Muscle of leg (tissue), 11 donors: ENCODE data around the gene TBC1D5. TPM values are rescaled to one million over a fixed set of nuclear protein-coding genes. Genes with fewer than 3 reads are reported as not detected.
"Not testable (repeated sequence)": the region's sequence is repeated elsewhere in the genome, so short reads cannot be mapped to it uniquely, and the experiment has no call there.

Experiments
- DNase-seq: peaks from one replicate; pipeline ENCODE4 v3.0.0; 2013
- H3K27ac ChIP-seq: one replicate; pipeline ENCODE4 v1.5.1; 2013; ENCODE audit warnings: mild to moderate bottlenecking, low read length, control low read depth
- H3K27me3 ChIP-seq: one replicate; pipeline ENCODE4 v1.6.1; 2013; ENCODE audit warnings: low read length; ENCODE audit not compliant: control insufficient read depth, insufficient read depth
- H3K36me3 ChIP-seq: one replicate; pipeline ENCODE4 v1.6.1; 2013; ENCODE audit warnings: low read length; ENCODE audit not compliant: control insufficient read depth, insufficient read depth
- H3K4me1 ChIP-seq: one replicate; pipeline ENCODE4 v1.6.1; 2013; ENCODE audit warnings: low read length; ENCODE audit not compliant: control insufficient read depth, insufficient read depth
- H3K4me3 ChIP-seq: one replicate; pipeline ENCODE4 v1.5.1; 2013; ENCODE audit warnings: low read length, control low read depth
- H3K9me3 ChIP-seq: replicated peaks from 2 replicates; pipeline ENCODE4 v1.6.1; 2013; ENCODE audit warnings: low read depth, low read length; ENCODE audit not compliant: control insufficient read depth
- WGBS: methylation state at CpG from one replicate; pipeline ENCODE4 v1.1.5; 2013; ENCODE audit warnings: missing lambda C conversion rate; ENCODE audit not compliant: insufficient coverage; 5-methylcytosine and 5-hydroxymethylcytosine counted together
- polyA plus RNA-seq, 8 donors: library from polyadenylated mRNA; unstranded; fragments of 120-200 nt; gene quantifications; one replicate each; pipeline versions ENCODE4 v1.2.1 to v1.2.3, GENCODE V29; 2013; ENCODE audit warnings: inconsistent platforms in 1 of 8, low replicate concordance in 1 of 8; ENCODE audit not compliant: insufficient read length in 8 of 8, insufficient read depth in 1 of 8
- total RNA-seq: library from RNA; stranded (reverse); fragments of 120-200 nt; gene quantifications from one replicate; pipeline ENCODE4 v1.2.4, GENCODE V29; 2013

The TBC1D5 gene
- total and polyA plus RNA-seq, 9 donors, result 19.0 to 58.7 (median 32.6) TPM

DNA sequence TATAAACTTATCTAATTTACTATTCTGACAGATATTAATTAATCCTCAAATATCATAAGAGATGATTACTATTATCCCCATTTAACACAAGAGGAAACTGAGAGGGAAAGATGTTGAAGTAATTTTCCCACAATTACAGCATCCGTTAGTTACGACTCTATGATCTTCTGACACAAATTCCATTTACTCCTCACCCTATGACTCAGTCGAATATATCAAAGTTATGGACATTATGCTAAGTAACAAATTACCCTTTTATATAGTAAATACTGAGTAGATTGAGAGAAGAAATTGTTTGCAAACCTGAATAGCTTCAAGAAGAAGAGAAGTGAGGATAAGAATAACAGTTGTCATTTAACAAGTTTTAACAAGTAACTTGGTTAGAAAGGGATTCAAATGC, 340.0 kb downstream of the TBC1D5 start:
- WGBS, result no CpG with 5 or more reads among the region's 3 CpGs
- Histone ChIP-seq H3K27ac (no peak overlapping the region), H3K36me3 (peaks cover 5% of the 10 kb centered on the region)

DNA sequence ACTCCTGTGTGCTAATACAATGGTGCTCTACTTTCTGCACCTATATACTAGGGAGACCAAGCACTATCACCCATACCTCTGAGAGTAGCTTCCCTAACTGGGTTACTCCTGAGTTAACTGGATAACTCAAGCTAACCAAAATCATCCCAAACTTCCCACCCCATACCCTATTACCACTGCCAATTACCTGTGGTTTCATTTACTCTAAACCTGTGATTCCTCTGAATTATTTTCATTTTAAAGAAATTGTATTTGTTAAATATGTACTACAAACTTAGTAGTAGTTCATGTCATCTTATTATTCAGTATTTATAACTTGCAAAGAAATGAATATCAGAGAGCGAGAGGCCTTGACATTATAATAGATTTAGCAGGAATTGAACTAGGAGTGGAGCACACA, 340.5 kb downstream of the TBC1D5 start:
- DNase-seq, result no peak
- WGBS, result no CpG with 5 or more reads among the region's 1 CpG
- no peaks in the 10 kb centered on the region for H3K9me3 ChIP-seq
- H3K27me3 ChIP-seq, result no peaks in the 10 kb centered on the region
- peaks cover 5% of the 10 kb centered on the region for H3K36me3 ChIP-seq
- H3K4me1 ChIP-seq, result no peaks in the 10 kb centered on the region
- H3K4me3 ChIP-seq, result no peak overlapping the region
- no peak overlapping the region for H3K27ac ChIP-seq

More for the DNA sequence above, 340.0 kb downstream of the TBC1D5 start:
- H3K9me3 ChIP-seq, result no peaks in the 10 kb centered on the region
- H3K4me1 ChIP-seq, result no peaks in the 10 kb centered on the region
- no peaks in the 10 kb centered on the region for H3K27me3 ChIP-seq
- DNase-seq, result no peak
- no peak overlapping the region for H3K4me3 ChIP-seq

DNA sequence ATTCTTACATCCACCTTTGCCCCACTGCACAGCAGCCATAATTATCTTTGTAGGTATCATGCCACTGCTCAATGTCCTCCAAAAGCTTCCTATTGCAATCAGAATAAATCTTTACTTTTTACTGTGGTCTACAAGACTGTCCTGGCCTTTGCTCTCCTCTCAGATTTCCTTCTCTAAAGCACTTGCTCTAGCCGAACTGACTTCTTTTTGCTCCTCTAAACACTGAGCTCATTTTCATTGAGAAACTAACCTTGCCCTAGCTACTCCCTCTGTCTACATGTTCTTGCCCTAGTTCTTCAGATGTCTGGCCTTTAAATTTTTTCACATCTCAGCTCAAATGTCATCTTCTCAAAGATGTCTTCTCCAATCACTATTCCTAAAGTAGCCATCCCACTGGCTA, 342.8 kb downstream of the TBC1D5 start:
- H3K36me3 ChIP-seq, result peaks cover 5% of the 10 kb centered on the region
- no peaks in the 10 kb centered on the region for H3K27me3 ChIP-seq
- H3K9me3 ChIP-seq, result no peaks in the 10 kb centered on the region
- H3K27ac ChIP-seq, result no peak overlapping the region
- H3K4me3 ChIP-seq, result no peak overlapping the region
- DNase-seq, result no peak
- H3K4me1 ChIP-seq, result no peaks in the 10 kb centered on the region
- 75% methylated on average over 1 of the region's 1 CpG for WGBS

DNA sequence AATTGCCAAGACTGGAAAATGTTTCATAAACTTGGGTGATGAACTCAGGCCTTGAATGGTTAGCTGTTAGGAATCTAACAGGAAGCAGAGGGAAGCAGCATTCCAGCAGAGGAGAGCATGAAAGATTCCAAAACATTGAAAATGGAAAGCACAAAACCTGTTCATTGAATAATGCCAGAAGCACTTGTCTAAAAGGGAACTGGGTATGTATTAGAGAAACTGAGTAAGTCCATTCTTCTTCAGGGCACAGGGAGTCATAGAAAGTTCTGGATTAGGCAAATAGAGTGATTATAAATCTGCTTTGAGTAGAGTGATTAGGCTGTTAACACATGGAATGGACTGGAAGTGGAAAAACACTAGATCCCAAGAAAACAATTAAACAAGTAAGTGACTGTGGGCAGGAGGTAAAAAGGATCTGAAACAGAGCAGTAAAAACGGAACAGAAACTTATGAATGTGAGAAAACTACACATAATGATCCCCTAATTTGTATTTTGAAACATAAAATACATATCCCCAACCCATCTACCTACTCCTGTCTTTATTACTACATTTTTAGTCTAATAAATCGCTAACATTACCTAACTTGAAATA, 343.4 kb downstream of the TBC1D5 start:
- Histone ChIP-seq H3K27me3 (no peaks in the 10 kb centered on the region), H3K36me3 (peaks cover 3% of the 10 kb centered on the region), H3K4me3 (no peak overlapping the region), H3K4me1 (no peaks in the 10 kb centered on the region), H3K27ac (no peak overlapping the region), H3K9me3 (no peaks in the 10 kb centered on the region)
- no peak for DNase-seq
- 89% methylated on average over 1 of the region's 2 CpGs for WGBS

DNA sequence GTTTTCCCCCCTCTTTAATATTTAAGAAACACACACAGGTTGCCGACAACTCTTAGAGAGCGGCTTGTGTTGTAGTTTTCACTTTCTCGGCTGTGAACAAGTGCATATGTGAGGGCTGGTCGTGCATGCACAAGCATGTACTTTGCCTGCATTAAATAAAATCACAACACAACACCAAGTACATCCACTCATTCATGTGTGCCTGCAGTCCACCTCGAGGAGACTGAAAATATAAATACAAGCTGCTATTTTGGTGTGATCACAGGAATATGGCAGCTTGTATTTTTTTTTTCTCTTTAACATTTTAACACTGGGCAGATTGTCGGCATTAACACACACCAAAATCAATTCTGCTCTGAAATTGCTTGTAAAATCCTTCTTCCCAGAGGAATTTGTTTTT, 346.4 kb downstream of the TBC1D5 start:
- no peak for DNase-seq
- Histone ChIP-seq H3K4me1 (no peaks in the 10 kb centered on the region), H3K36me3 (peaks cover 3% of the 10 kb centered on the region), H3K9me3 (peaks cover 2% of the 10 kb centered on the region), H3K27ac (no peak overlapping the region), H3K4me3 (no peak overlapping the region), H3K27me3 (no peaks in the 10 kb centered on the region)
- no CpG with 5 or more reads among the region's 6 CpGs for WGBS

DNA sequence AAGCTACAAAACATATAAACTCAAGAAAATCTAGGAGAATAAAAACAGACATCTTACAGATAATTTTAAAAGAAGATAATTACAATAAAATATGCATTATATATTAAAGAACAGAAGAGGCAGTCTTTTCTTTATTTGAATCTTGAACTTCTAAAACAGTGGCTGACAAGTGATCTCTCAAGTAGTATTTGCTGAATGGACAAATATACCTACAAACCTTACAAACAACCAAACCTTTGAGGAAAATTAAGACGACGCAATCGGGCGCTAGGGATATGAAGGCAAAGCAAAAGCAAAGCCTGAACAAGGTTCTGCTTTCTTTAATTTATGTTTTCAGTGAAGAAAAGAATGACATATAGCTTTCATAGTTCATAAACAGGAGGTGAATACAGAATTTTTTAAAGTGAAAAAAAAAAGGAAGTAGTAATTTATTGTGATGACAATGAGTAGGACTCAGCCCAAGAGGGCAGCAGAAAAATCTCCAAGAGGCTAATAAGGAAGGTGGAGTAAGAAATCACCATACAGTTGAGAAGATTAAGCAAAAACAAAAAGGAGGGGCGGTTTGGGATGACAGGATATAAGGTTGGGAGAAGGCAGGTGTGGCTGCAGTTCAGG, 347.8 kb downstream of the TBC1D5 start:
- WGBS, result no CpG with 5 or more reads among the region's 5 CpGs
- H3K9me3 ChIP-seq, result peaks cover 2% of the 10 kb centered on the region
- H3K36me3 ChIP-seq, result no peaks in the 10 kb centered on the region
- no peak for DNase-seq
- no peak overlapping the region for H3K27ac ChIP-seq
- H3K4me1 ChIP-seq, result no peaks in the 10 kb centered on the region
- no peaks in the 10 kb centered on the region for H3K27me3 ChIP-seq
- H3K4me3 ChIP-seq, result no peak overlapping the region

DNA sequence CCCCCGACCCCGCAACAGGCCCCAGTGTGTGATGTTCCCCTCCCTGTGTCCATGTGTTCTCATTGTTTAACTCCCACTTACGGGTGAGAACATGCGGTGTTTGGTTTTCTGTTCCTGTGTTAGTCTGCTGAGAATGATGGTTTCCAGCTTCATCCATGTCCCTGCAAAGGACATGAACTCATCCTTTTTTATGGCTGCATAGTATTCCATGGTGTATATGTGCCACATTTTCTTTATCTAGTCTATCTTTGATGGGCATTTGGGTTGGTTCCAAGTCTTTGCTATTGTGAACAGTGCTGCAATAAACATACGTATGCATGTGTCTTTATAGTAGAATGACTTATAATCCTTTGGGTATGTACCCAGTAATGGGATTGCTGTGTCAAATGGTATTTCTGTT, 349.9 kb downstream of the TBC1D5 start:
- not testable (repeated sequence) for H3K27ac ChIP-seq, DNase-seq, H3K27me3 ChIP-seq, H3K4me3 ChIP-seq, H3K9me3 ChIP-seq, H3K4me1 ChIP-seq, H3K36me3 ChIP-seq
- WGBS, result no CpG with 5 or more reads among the region's 5 CpGs

DNA sequence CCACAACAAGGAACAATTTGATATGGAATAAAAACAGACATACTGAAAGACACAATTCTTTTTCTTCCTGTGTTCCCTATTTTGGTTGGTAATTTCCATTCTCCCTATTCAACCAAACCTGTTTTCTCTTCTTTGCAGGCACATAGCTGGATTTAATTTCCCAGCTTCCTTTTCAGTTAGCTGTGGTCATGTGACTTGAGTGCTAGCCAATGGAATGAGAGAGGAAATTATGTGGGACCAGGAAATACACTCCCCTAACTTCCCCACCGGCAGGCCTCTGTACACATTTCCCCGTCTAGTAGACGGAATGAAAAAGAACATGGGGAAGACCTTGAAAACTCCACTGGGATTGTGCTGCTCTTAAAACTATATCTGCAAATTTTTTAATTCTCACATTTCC, 351.6 kb downstream of the TBC1D5 start:
- peaks cover 3% of the 10 kb centered on the region for H3K36me3 ChIP-seq
- 80% methylated on average over 1 of the region's 3 CpGs for WGBS

DNA sequence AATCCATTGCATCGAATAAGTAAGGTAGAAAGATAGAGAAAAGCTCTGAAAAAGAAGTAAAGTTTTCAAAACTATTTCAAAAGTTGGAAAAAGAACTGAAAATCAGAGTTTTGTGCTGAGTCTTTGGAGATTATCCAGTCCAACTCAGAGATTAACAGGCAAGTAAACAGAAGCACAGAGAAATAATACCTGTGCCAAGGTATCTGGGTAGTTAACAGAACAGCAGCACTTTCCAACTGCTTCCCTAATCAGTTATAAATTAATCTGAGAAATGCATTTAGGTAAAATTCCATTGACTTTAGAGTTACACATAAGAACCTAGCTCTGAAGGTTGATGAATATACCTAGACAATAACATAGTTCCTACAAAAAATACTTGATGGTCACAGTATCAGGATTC, 355.3 kb downstream of the TBC1D5 start:
- H3K27me3 ChIP-seq, result no peaks in the 10 kb centered on the region
- H3K9me3 ChIP-seq, result no peaks in the 10 kb centered on the region
- H3K27ac ChIP-seq, result no peak overlapping the region
- H3K4me3 ChIP-seq, result no peak overlapping the region
- DNase-seq, result no peak
- H3K36me3 ChIP-seq, result peaks cover 3% of the 10 kb centered on the region
- no CpG with 5 or more reads among the region's 1 CpG for WGBS
- no peaks in the 10 kb centered on the region for H3K4me1 ChIP-seq

More for the DNA sequence above, 351.6 kb downstream of the TBC1D5 start:
- DNase-seq, result no peak
- H3K9me3 ChIP-seq, result peaks cover 2% of the 10 kb centered on the region
- H3K4me3 ChIP-seq, result no peak overlapping the region
- no peaks in the 10 kb centered on the region for H3K27me3 ChIP-seq
- no peak overlapping the region for H3K27ac ChIP-seq
- no peaks in the 10 kb centered on the region for H3K4me1 ChIP-seq

DNA sequence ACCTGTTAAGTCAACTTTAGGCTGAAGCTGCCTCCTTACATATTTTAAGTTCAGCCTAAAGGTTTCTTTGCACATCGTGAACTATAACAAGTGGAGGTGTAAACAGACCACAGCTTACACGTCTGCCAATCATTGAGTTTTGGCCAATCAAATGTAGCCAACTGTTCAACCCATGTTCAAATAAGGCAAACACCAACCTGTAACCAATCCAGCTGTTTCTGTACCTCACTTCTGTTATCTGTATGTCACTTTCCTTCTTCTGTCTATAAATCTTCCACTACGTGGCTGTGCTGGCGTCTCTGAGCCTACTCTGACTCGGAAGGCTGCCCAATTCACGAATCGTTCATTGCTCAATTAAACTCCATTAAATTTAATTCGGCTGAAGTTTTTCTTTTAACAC, 356.0 kb downstream of the TBC1D5 start:
- no peaks in the 10 kb centered on the region for H3K9me3 ChIP-seq
- DNase-seq, result no peak
- WGBS, result 88% methylated on average over 7 of the region's 8 CpGs

More for the DNA sequence above, 356.0 kb downstream of the TBC1D5 start:
- Histone ChIP-seq H3K36me3 (peaks cover 3% of the 10 kb centered on the region), H3K27ac (no peak overlapping the region), H3K4me3 (no peak overlapping the region), H3K4me1 (no peaks in the 10 kb centered on the region), H3K27me3 (no peaks in the 10 kb centered on the region)
